Spleen (tissue), 11 donors: Measurements from ENCODE around the gene FTO. TPM values are rescaled to one million over a fixed set of nuclear protein-coding genes. Genes with fewer than 3 reads are reported as not detected.
A peak's percentile ranks its signal among the peaks of the same experiment; 100 is the strongest.

ENCODE experiments used
- DNase-seq: peaks from one replicate; pipeline ENCODE4 v3.0.0-alpha.2; 2020
- H3K27ac ChIP-seq, 8 donors: fragments of 200-600 bp; sonication (generic) in 7 of 8; 1 replicate in 4 of 8; 2 replicates in 4 of 8; pipeline versions ENCODE4 v1.5.0 to v1.8.0; 2016 to 2021; ENCODE audit warnings: inconsistent platforms in 4 of 8, mild to moderate bottlenecking in 4 of 8, moderate library complexity in 1 of 8
- H3K27me3 ChIP-seq, 7 donors: fragments of 200-600 bp; sonication (generic) in 6 of 7; replicated peaks in 1 of 7; 1 replicate in 4 of 7; 2 replicates in 3 of 7; pipeline versions ENCODE4 v1.5.0 to v1.8.0; 2016 to 2021; ENCODE audit warnings: inconsistent platforms in 3 of 7, mild to moderate bottlenecking in 1 of 7
- H3K36me3 ChIP-seq, 6 donors: fragments of 200-600 bp; sonication (generic) in 5 of 6; 1 replicate in 4 of 6; 2 replicates in 2 of 6; pipeline versions ENCODE4 v1.5.0 to v1.8.0; 2016 to 2021; ENCODE audit warnings: inconsistent platforms in 2 of 6
- H3K4me1 ChIP-seq, 6 donors: fragments of 200-600 bp; sonication (generic) in 5 of 6; 1 replicate in 3 of 6; 2 replicates in 3 of 6; pipeline versions ENCODE4 v1.5.0 to v1.8.0; 2016 to 2021; ENCODE audit warnings: inconsistent platforms in 3 of 6
- H3K4me3 ChIP-seq, 8 donors: fragments of 200-600 bp; sonication (generic) in 7 of 8; 1 replicate in 4 of 8; 2 replicates in 4 of 8; pipeline versions ENCODE4 v1.5.0 to v1.8.0; 2016 to 2021; ENCODE audit warnings: inconsistent platforms in 4 of 8, mild to moderate bottlenecking in 4 of 8, moderate library complexity in 2 of 8
- H3K9me3 ChIP-seq, 8 donors: fragments of 200-600 bp; sonication (generic) in 7 of 8; 1 replicate in 4 of 8; 2 replicates in 4 of 8; pipeline versions ENCODE4 v1.5.0 to v1.8.0; 2016 to 2021; ENCODE audit warnings: inconsistent platforms in 4 of 8
- CTCF ChIP-seq, 11 experiments: fragments of 200-600 bp in 7 of 11; fragments of 450-650 bp in 4 of 11; sonication (generic) in 4 of 11; IDR thresholded peaks in 8 of 11; conservative IDR thresholded peaks in 3 of 11; 1 replicate in 7 of 11; 2 replicates in 4 of 11; pipeline versions ENCODE4 v1.4.0 to v1.8.0; 2016 to 2021; ENCODE audit warnings: antibody characterized with exemption in 11 of 11, inconsistent platforms in 4 of 11, mild to moderate bottlenecking in 1 of 11
- POLR2A ChIP-seq, 3 donors: fragments of 450-650 bp; IDR thresholded peaks; one replicate each; pipeline ENCODE4 v1.5.1; 2017; ENCODE audit warnings: antibody characterized with exemption in 3 of 3, mild to moderate bottlenecking in 1 of 3
- POLR2AphosphoS5 ChIP-seq, 3 donors: sonication (generic); formaldehyde crosslinking; IDR thresholded peaks; one replicate each; pipeline ENCODE4 v1.5.1; 2017; ENCODE audit warnings: antibody characterized with exemption in 3 of 3
- WGBS, 5 donors: extraction: QIAGEN DNeasy Blood & Tissue Kit in 3 of 5; methylation state at CpG; one replicate each; pipeline versions ENCODE4 v1.1.5 to v1.1.7; 2013 to 2018; 5-methylcytosine and 5-hydroxymethylcytosine counted together
- intact Hi-C: fragments of 100-400 bp; cut with DNase I; formaldehyde crosslinking; loops from one replicate; pipeline ENCODE4 v1.15.0; 2023; ENCODE audit warnings: low total_unique reads
- polyA plus RNA-seq, 3 donors: library from polyadenylated mRNA; stranded (reverse); fragments of 200-250 nt; gene quantifications; one replicate each; pipeline ENCODE4 v1.2.1, GENCODE V29; 2013
- total RNA-seq, 7 donors: library from RNA; depleted of rRNA in 3 of 7; stranded (reverse); fragments of >200 nt in 3 of 7; fragmentation: NEBNext Ultra II Directional in 4 of 7; extraction: Animal tissue kit (Norgen Biotek cat#: 25700) in 4 of 7; gene quantifications; one replicate each; pipeline versions ENCODE4 v1.1.0 to v1.2.1, GENCODE V29; 2016 to 2021
- donor health status: healthy with polysubstance abuse.
- donor health status: DM: no; HTN: no; CAD: no; lungs with moderate emphysema.
- donor health status: DM: no; HTN: no; CAD: no.
- donor health status: Bipolar disorder and iron deficiency.
- donor health status: healthy.
- donor health status: DM: no; HTN: no; CAD: no.
- donor health status: DM: yes; HTN: yes; CAD: no.

FTO gene
- total and polyA plus RNA-seq, 10 donors: 6.8 to 89.8 (median 68.4) TPM

- WGBS, 5 donors: 28 to 42% (median 34%) methylated on average over 3 of the region's 3 CpGs
- no peaks in the 10 kb centered on the region for H3K27me3 ChIP-seq
- no peak overlapping the region for H3K27ac ChIP-seq
- H3K4me3 ChIP-seq: no peak overlapping the region
- H3K4me1 ChIP-seq: peaks cover 0 to 10% (median 0%) of the 10 kb centered on the region in 6 donors
- DNase-seq: no peak
- intact Hi-C loops: no loop called here
- peaks cover 0 to 32% (median 11%) of the 10 kb centered on the region in 6 donors for H3K36me3 ChIP-seq
- TF ChIP-seq POLR2AphosphoS5 (IDR thresholded peaks at IDR 0.05) (no peak), CTCF (IDR thresholded peaks at IDR 0.05 in 8 of 11, conservative IDR thresholded peaks at IDR 0.05 in 3 of 11) (peak in 10 of 11 experiments; percentile 28 to 65 (median 52))
- no peaks in the 10 kb centered on the region for H3K9me3 ChIP-seq
Observed at GRCh38 chr16:53892155-53892554, 188.2 kb downstream of the FTO start.

- Histone ChIP-seq H3K27ac (no peak overlapping the region), H3K36me3 (peaks cover 0 to 18% (median 6%) of the 10 kb centered on the region in 6 donors), H3K27me3 (no peaks in the 10 kb centered on the region), H3K4me3 (no peak overlapping the region), H3K4me1 (peaks cover 0 to 13% (median 0%) of the 10 kb centered on the region in 6 donors), H3K9me3 (no peaks in the 10 kb centered on the region)
- no peak for TF ChIP-seq CTCF (IDR thresholded peaks at IDR 0.05 in 8 of 11, conservative IDR thresholded peaks at IDR 0.05 in 3 of 11)
- TF ChIP-seq POLR2AphosphoS5 (IDR thresholded peaks at IDR 0.05): no peak
- TF ChIP-seq POLR2A (IDR thresholded peaks at IDR 0.05): no peak
- no peak for DNase-seq
- intact Hi-C loops: no loop called here
- 79 to 90% (median 87%) methylated on average over 5 of the region's 5 CpGs for WGBS, 5 donors
Observed at GRCh38 chr16:53893731-53894435, 189.9 kb downstream of the FTO start.

GRCh38 chr16:53894686-53895085, 190.7 kb downstream of the FTO start:
- TF ChIP-seq CTCF (IDR thresholded peaks at IDR 0.05 in 8 of 11, conservative IDR thresholded peaks at IDR 0.05 in 3 of 11): no peak
- TF ChIP-seq POLR2AphosphoS5 (IDR thresholded peaks at IDR 0.05): no peak
- no peak for TF ChIP-seq POLR2A (IDR thresholded peaks at IDR 0.05)
- H3K27me3 ChIP-seq: no peaks in the 10 kb centered on the region
- H3K9me3 ChIP-seq: no peaks in the 10 kb centered on the region
- 91 to 96% (median 94%) methylated on average over 3 of the region's 3 CpGs for whole genome bisulfite sequencing, 5 donors
- intact Hi-C loops: no loop called here
- H3K36me3 ChIP-seq: peaks cover 0 to 10% (median 1%) of the 10 kb centered on the region in 6 donors
- no peak for DNase-seq
- peaks cover 0 to 16% (median 0%) of the 10 kb centered on the region in 6 donors for H3K4me1 ChIP-seq
- no peak overlapping the region for H3K27ac ChIP-seq
- no peak overlapping the region for H3K4me3 ChIP-seq

- Histone ChIP-seq H3K36me3 (peaks cover 0 to 3% (median 0%) of the 10 kb centered on the region in 6 donors), H3K9me3 (no peaks in the 10 kb centered on the region), H3K27ac (no peak overlapping the region), H3K27me3 (no peaks in the 10 kb centered on the region), H3K4me1 (peaks cover 0 to 16% (median 0%) of the 10 kb centered on the region in 6 donors), H3K4me3 (no peak overlapping the region)
- no peak for TF ChIP-seq POLR2AphosphoS5 (IDR thresholded peaks at IDR 0.05)
- no peak for TF ChIP-seq CTCF (IDR thresholded peaks at IDR 0.05 in 8 of 11, conservative IDR thresholded peaks at IDR 0.05 in 3 of 11)
- no peak for DNase-seq
- intact Hi-C loops: no loop called here
- WGBS, 5 donors: 83 to 99% (median 88%) methylated on average over 2 of the region's 2 CpGs
Observed at GRCh38 chr16:53895433-53895832, 191.5 kb downstream of the FTO start.
